Chondrocyte (in vitro differentiated cells): ENCODE measurements around the gene KRT16. TPM values are rescaled to one million over a fixed set of nuclear protein-coding genes. Genes with fewer than 3 reads are reported as not detected.
"Not testable (repeated sequence)": the region's sequence is repeated elsewhere in the genome, so short reads cannot be mapped to it uniquely, and the experiment has no call there.

Source experiments
- DNase-seq: peaks from one replicate; pipeline ENCODE4 v3.0.0; 2021; ENCODE audit warnings: mixed read lengths, low spot score
- H3K27ac Mint-ChIP-seq: one replicate; pipeline ENCODE4 v1.8.0; 2021; ENCODE audit warnings: mild to moderate bottlenecking, moderate library complexity, mixed read lengths; ENCODE audit not compliant: unreplicated experiment
- H3K27me3 Mint-ChIP-seq: 2 replicates; pipeline ENCODE4 v1.8.0; 2021; ENCODE audit warnings: low read depth, mixed read lengths
- H3K36me3 Mint-ChIP-seq: 2 replicates; pipeline ENCODE4 v1.8.0; 2021; ENCODE audit warnings: low read depth, mixed read lengths
- H3K4me1 Mint-ChIP-seq: 2 replicates; pipeline ENCODE4 v1.8.0; 2021; ENCODE audit warnings: low read depth, mild to moderate bottlenecking, mixed read lengths
- H3K4me3 Mint-ChIP-seq: one replicate; pipeline ENCODE4 v1.8.0; 2021; ENCODE audit warnings: mild to moderate bottlenecking, moderate library complexity, mixed read lengths; ENCODE audit not compliant: unreplicated experiment
- H3K9me3 Mint-ChIP-seq: 2 replicates; pipeline ENCODE4 v1.8.0; 2021; ENCODE audit warnings: low read depth, mixed read lengths
- total RNA-seq: library from RNA; stranded (reverse); gene quantifications from 3 replicates; pipeline ENCODE4 v1.2.1, GENCODE V29; 2021
- TF ChIP-seq, protein P1 (sequence below): fragments of 200-600 bp; sonication (generic); IDR thresholded peaks from 2 replicates; pipeline ENCODE4 v1.5.0; 2021; ENCODE audit warnings: antibody characterized with exemption, mild to moderate bottlenecking, moderate library complexity

Gene KRT16
- total RNA-seq, 1 donor from 2014 or later, result 5.9 TPM

DNA sequence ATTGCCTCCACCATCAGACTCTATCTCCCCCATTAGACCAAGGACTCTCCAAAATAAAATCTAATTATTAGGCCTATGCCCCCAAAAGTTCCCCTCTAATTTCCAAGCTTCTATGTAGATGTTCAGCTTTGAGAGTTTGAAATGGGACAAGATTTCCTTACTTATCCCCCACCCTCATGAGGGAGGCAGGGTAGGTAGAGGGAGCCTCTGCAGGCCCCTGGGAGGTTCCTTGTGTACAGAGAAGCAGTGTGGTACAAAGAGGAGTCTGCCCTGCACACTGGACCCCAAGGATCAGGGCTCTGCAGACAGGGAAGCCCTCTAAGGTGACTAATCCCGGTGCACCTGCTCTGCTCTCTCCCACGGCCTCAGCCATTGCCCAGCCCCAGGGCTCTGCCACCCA lies 9.3 kb upstream of the KRT16 start:
- DNase-seq, result no peak
- Mint-ChIP-seq H3K4me1 (peaks cover 79% of the 10 kb centered on the region), H3K36me3 (peaks cover 10% of the 10 kb centered on the region), H3K27ac (peak overlapping the region; percentile 75), H3K9me3 (no peaks in the 10 kb centered on the region), H3K4me3 (peak overlapping the region; percentile 60), H3K27me3 (no peaks in the 10 kb centered on the region)
- TF ChIP-seq, protein P1, sequence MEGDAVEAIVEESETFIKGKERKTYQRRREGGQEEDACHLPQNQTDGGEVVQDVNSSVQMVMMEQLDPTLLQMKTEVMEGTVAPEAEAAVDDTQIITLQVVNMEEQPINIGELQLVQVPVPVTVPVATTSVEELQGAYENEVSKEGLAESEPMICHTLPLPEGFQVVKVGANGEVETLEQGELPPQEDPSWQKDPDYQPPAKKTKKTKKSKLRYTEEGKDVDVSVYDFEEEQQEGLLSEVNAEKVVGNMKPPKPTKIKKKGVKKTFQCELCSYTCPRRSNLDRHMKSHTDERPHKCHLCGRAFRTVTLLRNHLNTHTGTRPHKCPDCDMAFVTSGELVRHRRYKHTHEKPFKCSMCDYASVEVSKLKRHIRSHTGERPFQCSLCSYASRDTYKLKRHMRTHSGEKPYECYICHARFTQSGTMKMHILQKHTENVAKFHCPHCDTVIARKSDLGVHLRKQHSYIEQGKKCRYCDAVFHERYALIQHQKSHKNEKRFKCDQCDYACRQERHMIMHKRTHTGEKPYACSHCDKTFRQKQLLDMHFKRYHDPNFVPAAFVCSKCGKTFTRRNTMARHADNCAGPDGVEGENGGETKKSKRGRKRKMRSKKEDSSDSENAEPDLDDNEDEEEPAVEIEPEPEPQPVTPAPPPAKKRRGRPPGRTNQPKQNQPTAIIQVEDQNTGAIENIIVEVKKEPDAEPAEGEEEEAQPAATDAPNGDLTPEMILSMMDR, result no peak

DNA sequence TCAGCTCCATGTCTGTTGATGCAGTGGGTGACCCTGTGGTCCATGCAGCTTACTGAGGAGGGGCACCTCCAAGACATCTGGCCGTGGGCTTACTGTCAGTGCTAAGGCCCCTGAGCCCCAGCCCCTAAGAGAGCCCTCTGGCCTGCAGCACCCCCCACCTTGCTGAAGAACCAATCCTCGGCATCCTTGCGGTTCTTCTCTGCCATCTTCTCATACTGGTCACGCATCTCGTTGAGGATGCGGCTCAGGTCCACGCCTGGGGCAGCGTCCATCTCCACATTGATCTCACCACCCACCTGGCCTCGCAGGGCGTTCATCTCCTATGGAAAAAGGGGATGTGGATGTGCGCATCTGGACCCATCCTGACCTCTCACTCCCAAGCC lies 8.9 kb upstream of the KRT16 start:
- peak overlapping the region; percentile 75 for H3K27ac Mint-ChIP-seq
- H3K4me3 Mint-ChIP-seq, result peak overlapping the region; percentile 60
- H3K27me3 Mint-ChIP-seq, H3K9me3 Mint-ChIP-seq: not testable (repeated sequence)
- DNase-seq, result peak; percentile 68
- H3K36me3 Mint-ChIP-seq, result peaks cover 10% of the 10 kb centered on the region
- H3K4me1 Mint-ChIP-seq, result peaks cover 77% of the 10 kb centered on the region

DNA sequence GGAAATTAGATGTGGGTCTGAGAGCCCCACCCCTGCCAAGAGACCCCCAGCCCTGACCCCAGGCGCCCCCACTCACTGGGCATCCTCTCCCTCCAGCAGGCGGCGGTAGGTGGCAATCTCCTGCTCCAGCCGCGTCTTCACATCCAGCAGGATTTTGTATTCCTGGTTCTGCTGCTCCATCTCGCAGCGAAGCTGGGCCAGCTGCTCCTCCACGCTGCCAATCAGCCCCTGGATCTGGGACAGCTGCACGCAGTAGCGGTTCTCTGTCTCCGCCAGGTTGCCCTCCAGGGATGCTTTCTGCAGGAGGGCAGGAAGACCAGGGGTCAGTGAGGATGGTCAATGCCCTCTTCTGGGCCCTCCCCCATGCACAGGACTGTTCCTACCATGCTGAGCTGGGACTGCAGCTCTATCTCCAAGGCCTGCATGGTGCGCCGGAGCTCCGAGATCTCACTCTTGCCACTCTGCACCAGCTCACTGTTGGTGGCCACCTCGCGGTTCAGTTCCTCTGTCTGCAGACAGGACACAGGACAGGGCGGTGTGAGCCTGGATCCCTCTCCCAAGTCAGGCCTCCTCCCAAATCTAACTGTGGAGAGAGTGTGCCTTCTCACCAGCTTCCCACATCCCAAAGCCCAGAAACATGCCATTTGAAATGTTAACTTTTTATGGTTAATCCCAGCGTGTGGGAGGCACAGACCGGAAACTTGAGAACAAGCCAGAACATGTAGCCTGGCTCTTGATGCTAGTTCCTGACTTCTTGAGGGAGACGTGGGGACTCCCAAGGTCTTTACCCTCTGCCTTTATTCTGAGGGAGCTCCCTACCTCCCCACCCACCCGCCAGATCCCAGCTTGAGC lies 8.2 kb upstream of the KRT16 start:
- Mint-ChIP-seq H3K27me3 (no peaks in the 10 kb centered on the region), H3K4me1 (peaks cover 70% of the 10 kb centered on the region), H3K9me3 (no peaks in the 10 kb centered on the region), H3K36me3 (peaks cover 10% of the 10 kb centered on the region), H3K4me3 (peak overlapping the region; percentile 13), H3K27ac (peak overlapping the region; percentile 75)
- DNase-seq, result peak; percentile 81
- TF ChIP-seq, protein P1, result peak; percentile 10

DNA sequence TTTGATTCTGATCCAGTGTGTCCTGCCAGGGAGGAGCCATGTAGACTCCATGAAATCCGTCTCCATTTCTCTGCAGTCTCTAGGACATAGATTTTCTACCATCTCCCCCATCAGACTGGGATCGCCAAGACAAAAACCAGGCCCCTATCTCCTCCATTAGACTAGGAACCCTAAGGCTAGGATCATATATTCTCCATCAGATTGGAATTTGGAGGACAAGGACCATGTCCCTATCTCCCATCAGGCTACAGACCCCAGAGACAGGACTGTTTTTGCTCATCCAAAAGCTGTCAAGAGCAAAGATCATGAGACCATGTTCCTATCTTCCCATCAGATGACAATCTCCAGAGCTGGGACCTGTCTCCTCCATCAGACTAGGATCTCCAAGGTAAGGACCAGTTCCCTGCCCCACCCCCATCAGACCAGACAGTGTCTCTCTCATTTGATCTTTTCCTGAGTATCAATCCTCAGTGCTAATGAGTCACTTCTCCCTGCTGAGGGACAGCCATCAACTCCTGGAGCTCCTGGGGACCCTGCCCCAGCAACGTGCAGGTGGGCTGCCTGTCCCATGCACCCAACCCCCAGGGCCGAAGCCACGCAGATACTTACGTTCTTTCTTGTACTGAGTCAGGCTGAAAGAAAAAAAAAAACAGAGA lies 7.5 kb upstream of the KRT16 start:
- peak overlapping the region; percentile 63 for H3K27ac Mint-ChIP-seq
- peaks cover 63% of the 10 kb centered on the region for H3K4me1 Mint-ChIP-seq
- not testable (repeated sequence) for H3K4me3 Mint-ChIP-seq, H3K9me3 Mint-ChIP-seq, H3K27me3 Mint-ChIP-seq
- H3K36me3 Mint-ChIP-seq, result peaks cover 10% of the 10 kb centered on the region
- peak; percentile 51 for DNase-seq

DNA sequence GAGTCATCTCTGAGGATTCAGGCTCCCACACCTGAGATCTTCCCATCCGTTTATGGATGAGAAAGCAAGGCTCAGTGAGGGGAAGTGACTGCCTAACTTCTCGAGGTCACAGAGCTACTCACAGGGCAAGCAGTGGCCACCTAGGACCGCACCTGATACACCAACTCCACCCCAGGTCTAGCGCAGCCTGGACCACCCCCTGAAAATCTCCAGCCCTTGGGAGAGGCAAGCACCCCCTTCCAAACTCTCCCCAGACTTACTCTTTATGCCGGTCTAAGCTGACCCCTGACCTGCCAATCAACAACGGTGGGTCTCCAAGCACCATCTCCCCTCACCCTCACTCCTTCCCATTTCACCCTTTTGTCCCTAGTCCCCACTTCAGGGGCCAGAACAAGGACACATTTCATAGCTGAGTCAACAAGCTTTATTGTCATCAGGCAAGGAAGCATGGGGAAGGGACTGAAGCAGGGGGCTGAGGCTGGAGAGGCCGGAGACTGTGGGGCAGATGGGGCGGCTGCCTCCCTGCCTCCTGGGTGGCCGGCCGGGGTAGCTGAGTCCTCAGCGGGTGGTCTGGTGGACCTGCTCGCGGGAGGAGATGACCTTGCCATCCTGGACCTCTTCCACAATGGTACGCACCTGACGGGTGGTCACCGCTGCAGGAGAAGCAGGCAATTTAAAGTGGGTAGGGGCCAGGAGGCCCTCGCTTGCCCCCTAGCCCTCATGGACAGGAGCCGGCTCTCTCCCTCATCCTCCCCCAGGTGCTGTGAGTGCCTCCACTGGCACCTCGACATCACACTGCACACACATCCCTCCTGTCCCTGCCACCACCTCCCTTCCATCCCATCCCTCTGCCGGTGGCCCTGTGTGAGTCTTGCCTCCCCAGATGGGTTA lies 6.7 kb upstream of the KRT16 start:
- peaks cover 10% of the 10 kb centered on the region for H3K36me3 Mint-ChIP-seq
- H3K27ac Mint-ChIP-seq, result peak overlapping the region; percentile 17
- no peaks in the 10 kb centered on the region for H3K27me3 Mint-ChIP-seq
- TF ChIP-seq, protein P1, result no peak
- no peaks in the 10 kb centered on the region for H3K9me3 Mint-ChIP-seq
- no peak overlapping the region for H3K4me3 Mint-ChIP-seq
- DNase-seq, result peak; percentile 68
- peaks cover 56% of the 10 kb centered on the region for H3K4me1 Mint-ChIP-seq
